SK-N-SH (cell line): ENCODE results near the gene BTBD9. TPM values are rescaled to one million over a fixed set of nuclear protein-coding genes. Genes with fewer than 3 reads are reported as not detected.

ENCODE experiments used
- CTCF ChIA-PET: fragments of 300-600, 350-600 bp; formaldehyde crosslinking; extraction: SDS; loops from one replicate; lab custom pipeline; 2021; lab: Yijun Ruan, JAX
- POLR2A ChIA-PET: fragments of 350-600 bp; sonication (Branson Sonifier 250); formaldehyde crosslinking; extraction: SDS; loops from one replicate; lab custom pipeline; 2020; ENCODE audit warnings: antibody characterized with exemption, inconsistent platforms; lab: Yijun Ruan, JAX
- DNase-seq: peaks from one replicate; pipeline ENCODE4 v3.0.0; 2012
- H2AFZ ChIP-seq: fragments of 200-600 bp; sonication (generic); 2 replicates; pipeline ENCODE4 v1.8.1; 2016; ENCODE audit warnings: antibody characterized with exemption, mild to moderate bottlenecking, low read depth
- H3F3A ChIP-seq: fragments of 200-600 bp; sonication (generic); replicated peaks from 2 replicates; pipeline ENCODE3; 2016; ENCODE audit warnings: antibody characterized with exemption, mild to moderate bottlenecking; ENCODE audit not compliant: insufficient read depth
- H3K27ac ChIP-seq, 2 experiments: fragments of 200-500 bp in 1 of 2; fragments of 200-600 bp in 1 of 2; sonication (Bioruptor generic) in 1 of 2; sonication (generic), shearing (Covaris generic) in 1 of 2; 2 replicates each; pipeline versions ENCODE4 v1.5.1 to v1.6.1; 2014 to 2016; ENCODE audit warnings: low read depth in 2 of 2, inconsistent platforms in 1 of 2, low read length in 1 of 2, mild to moderate bottlenecking in 1 of 2, mixed read lengths in 1 of 2
- H3K27me3 ChIP-seq: fragments of 200-600 bp; sonication (generic), shearing (Covaris generic); 2 replicates; pipeline ENCODE4 v1.6.1; 2016; ENCODE audit warnings: mixed run types; ENCODE audit not compliant: insufficient read depth
- H3K36me3 ChIP-seq, 2 experiments: fragments of 200-500 bp in 1 of 2; fragments of 200-600 bp in 1 of 2; sonication (Bioruptor generic) in 1 of 2; sonication (generic) in 1 of 2; replicated peaks in 1 of 2; 2 replicates each; pipeline versions ENCODE3 to v1.5.1; 2014 to 2016; ENCODE audit warnings: low read length in 1 of 2, mild to moderate bottlenecking in 1 of 2; ENCODE audit not compliant: insufficient read depth in 2 of 2, control insufficient read depth in 1 of 2
- H3K4me1 ChIP-seq, 2 experiments: fragments of 200-500 bp in 1 of 2; fragments of 200-600 bp in 1 of 2; sonication (Bioruptor generic) in 1 of 2; sonication (generic), shearing (Covaris generic) in 1 of 2; 2 replicates each; pipeline versions ENCODE4 v1.5.1 to v1.6.1; 2014 to 2016; ENCODE audit warnings: low read depth in 1 of 2, low read length in 1 of 2, mixed run types in 1 of 2; ENCODE audit not compliant: insufficient read depth in 2 of 2, control insufficient read depth in 1 of 2
- H3K4me2 ChIP-seq: fragments of 200-600 bp; sonication (generic), shearing (Covaris generic); 2 replicates; pipeline ENCODE4 v1.6.1; 2017; ENCODE audit warnings: mixed run types
- H3K4me3 ChIP-seq, 2 experiments: fragments of 200-500 bp in 1 of 2; fragments of 200-600 bp in 1 of 2; sonication (Bioruptor generic) in 1 of 2; sonication (generic), shearing (Covaris generic) in 1 of 2; 2 replicates each; pipeline versions ENCODE4 v1.5.1 to v1.8.1; 2014 to 2016; ENCODE audit warnings: low read depth in 2 of 2, inconsistent platforms in 1 of 2, low read length in 1 of 2, mild to moderate bottlenecking in 1 of 2, mixed read lengths in 1 of 2, moderate library complexity in 1 of 2
- H3K79me2 ChIP-seq: fragments of 200-600 bp; sonication (generic); 2 replicates; pipeline ENCODE4 v1.8.1; 2017; ENCODE audit warnings: mild to moderate bottlenecking; ENCODE audit not compliant: insufficient read depth
- H3K9ac ChIP-seq: fragments of 200-600 bp; sonication (generic); 2 replicates; pipeline ENCODE4 v1.6.1; 2017; ENCODE audit warnings: mixed run types
- H3K9me2 ChIP-seq: fragments of 200-600 bp; sonication (generic); 2 replicates; pipeline ENCODE4 v1.6.1; 2017; ENCODE audit warnings: mixed run types
- H3K9me3 ChIP-seq: fragments of 200-600 bp; sonication (generic); 2 replicates; pipeline ENCODE4 v1.6.1; 2017; ENCODE audit warnings: mixed run types, mild to moderate bottlenecking, moderate library complexity
- H4K20me1 ChIP-seq: fragments of 200-600 bp; sonication (generic); 2 replicates; pipeline ENCODE4 v1.6.1; 2017; ENCODE audit warnings: mild to moderate bottlenecking, mixed run types; ENCODE audit not compliant: insufficient read depth
- CHD2 ChIP-seq: fragments of 150-350 bp; IDR thresholded peaks from 2 replicates; pipeline ENCODE4 v1.6.1; 2018; ENCODE audit warnings: low read length; ENCODE audit not compliant: partially characterized antibody
- CTCF ChIP-seq: fragments of 200-600 bp; sonication (generic); IDR thresholded peaks from 2 replicates; pipeline ENCODE4 v1.6.1; 2017; ENCODE audit warnings: antibody characterized with exemption, mild to moderate bottlenecking, moderate library complexity
- ELF1 ChIP-seq: IDR thresholded peaks from 2 replicates; pipeline ENCODE4 v1.4.0; 2012
- FOSL2 ChIP-seq: IDR thresholded peaks from 2 replicates; pipeline ENCODE4 v1.4.0; 2012; ENCODE audit warnings: low read depth, mild to moderate bottlenecking, moderate library complexity, borderline replicate concordance
- FOXJ3 ChIP-seq: sonication (generic); formaldehyde crosslinking; IDR thresholded peaks from 2 replicates; pipeline ENCODE4 v1.5.1; 2020; ENCODE audit warnings: mild to moderate bottlenecking, missing genetic modification reagents
- IRF3 ChIP-seq: fragments of 150-350 bp; IDR thresholded peaks from 2 replicates; pipeline ENCODE4 v1.6.1; 2016; ENCODE audit warnings: mild to moderate bottlenecking, low read depth, low read length
- MAX ChIP-seq: IDR thresholded peaks from 2 replicates; pipeline ENCODE4 v1.4.0; 2012; ENCODE audit warnings: low read depth
- MEF2A ChIP-seq: IDR thresholded peaks from 2 replicates; pipeline ENCODE4 v1.4.0; 2012; ENCODE audit warnings: low read depth, borderline replicate concordance
- MXI1 ChIP-seq: IDR thresholded peaks from 2 replicates; pipeline ENCODE4 v1.6.1; 2012; ENCODE audit warnings: mild to moderate bottlenecking, low read depth, low read length, improper control_type of control experiment
- POLR2AphosphoS5 ChIP-seq: IDR thresholded peaks from 2 replicates; pipeline ENCODE4 v1.6.1; 2012; ENCODE audit warnings: low read depth, low read length
- RCOR1 ChIP-seq: fragments of 150-350 bp; IDR thresholded peaks from 2 replicates; pipeline ENCODE4 v1.6.1; 2017; ENCODE audit warnings: antibody characterized with exemption, low read length
- RFX5 ChIP-seq: IDR thresholded peaks from 2 replicates; pipeline ENCODE4 v1.6.1; 2012; ENCODE audit warnings: mild to moderate bottlenecking, improper control_type of control experiment, low read length
- RXRA ChIP-seq: IDR thresholded peaks from 2 replicates; pipeline ENCODE4 v1.4.0; 2012; ENCODE audit warnings: low read depth, mild to moderate bottlenecking, borderline replicate concordance
- SIN3A ChIP-seq: IDR thresholded peaks from 2 replicates; pipeline ENCODE4 v1.6.1; 2012; ENCODE audit warnings: low read depth, mild to moderate bottlenecking, low read length, moderate library complexity, borderline replicate concordance
- TAF1 ChIP-seq: IDR thresholded peaks from 2 replicates; pipeline ENCODE4 v1.6.1; 2012; ENCODE audit warnings: low read depth, mild to moderate bottlenecking, low read length, moderate library complexity, borderline replicate concordance
- TEAD4 ChIP-seq: IDR thresholded peaks from 2 replicates; pipeline ENCODE4 v1.4.0; 2012; ENCODE audit warnings: mild to moderate bottlenecking, borderline replicate concordance; ENCODE audit not compliant: insufficient read depth
- YY1 ChIP-seq: IDR thresholded peaks from 2 replicates; pipeline ENCODE4 v1.4.0; 2012; ENCODE audit warnings: low read depth, mild to moderate bottlenecking
- ZBTB33 ChIP-seq: IDR thresholded peaks from 2 replicates; pipeline ENCODE4 v1.4.0; 2012; ENCODE audit warnings: low read depth, borderline replicate concordance
- WGBS: methylation state at CpG from one replicate; pipeline ENCODE4 v1.1.6; 2017; ENCODE audit warnings: low lambda C conversion rate; 5-methylcytosine and 5-hydroxymethylcytosine counted together
- polyA plus RNA-seq, 3 experiments: library from polyadenylated mRNA; depleted of rRNA; stranded (reverse); fragments of >200 nt; gene quantifications; 2 replicates each; pipeline ENCODE4 v1.2.3, GENCODE V29; 2012
- TF ChIP-seq, protein P1 (sequence below): IDR thresholded peaks from 2 replicates; pipeline ENCODE4; 2012
- TF ChIP-seq, protein P2 (sequence below): IDR thresholded peaks from 2 replicates; pipeline ENCODE4 v1.4.0; 2012; ENCODE audit warnings: low read depth, borderline replicate concordance

Gene BTBD9
- polyA plus RNA-seq, 1 of the 3 experiments (the other 2 are of a cell fraction), result 2.2 TPM

GRCh38 chr6:38631186-38631783, 8.4 kb downstream of the BTBD9 start:
- Histone ChIP-seq H3F3A (peaks cover 4% of the 10 kb centered on the region), H4K20me1 (no peaks in the 10 kb centered on the region)
- CTCF ChIA-PET, result interaction anchor here (1.2 kb wide), 1 partner anchor 241 kb away, joined by 3 read pairs; no protein-coding TSS in a partner anchor
- TF ChIP-seq YY1, result no peak
- no peak for TF ChIP-seq RXRA
- no peak for TF ChIP-seq TAF1
- no peak for TF ChIP-seq RFX5
- no peak for TF ChIP-seq FOSL2
- no peak for TF ChIP-seq RCOR1
- TF ChIP-seq MEF2A, result no peak
- no peak for TF ChIP-seq TEAD4
- TF ChIP-seq, protein P1, sequence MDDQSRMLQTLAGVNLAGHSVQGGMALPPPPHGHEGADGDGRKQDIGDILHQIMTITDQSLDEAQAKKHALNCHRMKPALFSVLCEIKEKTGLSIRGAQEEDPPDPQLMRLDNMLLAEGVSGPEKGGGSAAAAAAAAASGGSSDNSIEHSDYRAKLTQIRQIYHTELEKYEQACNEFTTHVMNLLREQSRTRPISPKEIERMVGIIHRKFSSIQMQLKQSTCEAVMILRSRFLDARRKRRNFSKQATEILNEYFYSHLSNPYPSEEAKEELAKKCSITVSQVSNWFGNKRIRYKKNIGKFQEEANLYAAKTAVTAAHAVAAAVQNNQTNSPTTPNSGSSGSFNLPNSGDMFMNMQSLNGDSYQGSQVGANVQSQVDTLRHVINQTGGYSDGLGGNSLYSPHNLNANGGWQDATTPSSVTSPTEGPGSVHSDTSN, result no peak
- no peak for TF ChIP-seq SIN3A
- no peak for TF ChIP-seq POLR2AphosphoS5
- TF ChIP-seq ZBTB33, result no peak
- TF ChIP-seq FOXJ3, result no peak
- TF ChIP-seq MXI1, result no peak
- TF ChIP-seq, all 33 proteins: peak for 0
- POLR2A ChIA-PET, result no interaction called here
- no peak for DNase-seq
- H3K9ac ChIP-seq, result no peak overlapping the region
- H3K36me3 ChIP-seq, result no peaks in the 10 kb centered on the region
- H3K79me2 ChIP-seq, result peaks cover 6% of the 10 kb centered on the region
- no peaks in the 10 kb centered on the region; a peak in 1 of 4 replicates for H3K4me1 ChIP-seq
- no peak overlapping the region for H3K27ac ChIP-seq
- WGBS, result 80% methylated on average over 3 of the region's 3 CpGs
- H3K9me3 ChIP-seq, result no peaks in the 10 kb centered on the region
- no peaks in the 10 kb centered on the region for H3K27me3 ChIP-seq
- H2AFZ ChIP-seq, result no peak overlapping the region
- no peaks in the 10 kb centered on the region for H3K9me2 ChIP-seq
- no peak overlapping the region for H3K4me2 ChIP-seq
- H3K4me3 ChIP-seq, result no peak overlapping the region

DNA sequence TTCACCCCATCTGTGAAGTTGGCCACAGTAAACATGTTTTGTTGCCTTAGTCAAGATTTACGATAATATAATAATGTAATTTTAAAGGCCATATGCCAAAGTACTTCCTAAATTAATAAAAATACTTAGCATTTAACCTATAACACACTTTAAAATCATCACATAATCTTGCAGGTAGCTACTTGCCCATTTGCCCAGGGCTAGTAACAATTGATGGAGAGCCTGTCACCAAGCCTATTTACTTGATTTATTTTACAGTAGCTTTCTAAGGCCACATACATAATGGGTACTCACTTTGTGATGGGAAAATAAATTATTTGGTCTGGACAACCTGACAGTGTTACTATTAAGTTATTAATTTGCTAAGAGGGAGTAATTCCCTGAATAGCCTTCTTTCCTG, 14.5 kb downstream of the BTBD9 start:
- H3K4me1 ChIP-seq, result no peaks in the 10 kb centered on the region
- H3K4me3 ChIP-seq, result no peak overlapping the region
- no peak overlapping the region for H3K4me2 ChIP-seq
- CTCF ChIA-PET, result interaction anchor here (0.7 to 0.8 kb wide), 2 partner anchors 17 to 102 kb away, joined by 3 read pairs; no protein-coding TSS in a partner anchor
- H3K79me2 ChIP-seq, result no peaks in the 10 kb centered on the region; the same call in 1 of the 2 replicates
- H3K9me3 ChIP-seq, result no peaks in the 10 kb centered on the region
- H3K9me2 ChIP-seq, result no peaks in the 10 kb centered on the region
- no peaks in the 10 kb centered on the region for H4K20me1 ChIP-seq
- no peak overlapping the region for H2AFZ ChIP-seq
- POLR2A ChIA-PET, result no interaction called here
- no peak overlapping the region for H3K9ac ChIP-seq
- H3K27ac ChIP-seq, result no peak overlapping the region
- no peaks in the 10 kb centered on the region for H3K36me3 ChIP-seq
- H3F3A ChIP-seq, result no peaks in the 10 kb centered on the region
- H3K27me3 ChIP-seq, result no peaks in the 10 kb centered on the region
- DNase-seq, result no peak
- 85% methylated on average over 1 of the region's 1 CpG for WGBS
- TF ChIP-seq YY1 (no peak), IRF3 (no peak), FOXJ3 (no peak), MEF2A (no peak), CHD2 (no peak), ELF1 (no peak), CTCF (no peak), POLR2AphosphoS5 (no peak), TAF1 (no peak), MAX (no peak)
- TF ChIP-seq, protein P2, sequence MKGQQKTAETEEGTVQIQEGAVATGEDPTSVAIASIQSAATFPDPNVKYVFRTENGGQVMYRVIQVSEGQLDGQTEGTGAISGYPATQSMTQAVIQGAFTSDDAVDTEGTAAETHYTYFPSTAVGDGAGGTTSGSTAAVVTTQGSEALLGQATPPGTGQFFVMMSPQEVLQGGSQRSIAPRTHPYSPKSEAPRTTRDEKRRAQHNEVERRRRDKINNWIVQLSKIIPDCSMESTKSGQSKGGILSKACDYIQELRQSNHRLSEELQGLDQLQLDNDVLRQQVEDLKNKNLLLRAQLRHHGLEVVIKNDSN, result no peak
